ENCODE data around the gene LCN12.

Gene LCN12

DNA sequence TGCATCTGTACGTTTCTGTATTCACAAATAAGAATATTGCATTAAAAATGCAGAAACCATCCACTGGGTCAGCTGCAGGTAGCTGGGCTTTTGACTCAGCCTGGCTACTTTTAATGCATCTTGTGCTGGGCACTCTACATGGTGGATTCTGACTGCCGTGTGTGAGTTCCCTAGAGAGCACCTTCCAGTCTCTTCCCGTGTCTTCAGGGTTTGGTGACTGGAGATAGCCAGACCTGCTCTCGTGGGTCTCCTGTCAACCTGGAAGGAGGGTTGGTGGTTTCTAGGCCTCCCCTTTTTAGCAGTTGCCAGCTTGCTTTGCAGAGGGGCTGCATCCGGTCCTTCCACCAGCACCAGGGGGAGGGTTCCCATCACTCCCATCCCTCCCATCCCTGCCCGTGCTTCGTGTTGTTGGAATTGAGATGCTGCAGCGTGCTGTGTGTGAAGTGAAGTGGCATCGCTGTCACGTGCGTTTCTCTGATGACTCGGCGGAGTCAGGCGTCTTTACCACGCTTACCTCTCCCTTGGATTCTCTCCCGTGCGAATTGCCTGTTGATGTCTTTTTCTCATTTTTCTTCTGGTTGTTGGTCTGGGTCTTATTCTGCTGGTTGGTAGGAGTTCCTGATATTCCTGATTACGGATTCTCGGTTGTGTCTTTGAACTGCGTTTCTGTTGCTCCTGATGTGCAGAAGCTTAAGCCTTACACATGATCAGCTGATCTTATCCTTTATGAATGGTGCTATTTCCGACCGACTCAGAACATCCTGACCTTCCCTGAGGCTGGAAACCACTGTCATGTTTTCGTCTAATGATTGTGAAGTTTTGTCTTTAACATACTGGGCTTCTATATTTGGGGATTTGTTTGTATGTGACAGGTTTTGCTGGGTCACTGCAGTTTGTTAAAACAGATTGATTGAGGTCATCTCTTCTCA lies 24.5 kb upstream of the LCN12 start:
- DNase-seq (ENCODE audit: low spot score), result no peak

DNA sequence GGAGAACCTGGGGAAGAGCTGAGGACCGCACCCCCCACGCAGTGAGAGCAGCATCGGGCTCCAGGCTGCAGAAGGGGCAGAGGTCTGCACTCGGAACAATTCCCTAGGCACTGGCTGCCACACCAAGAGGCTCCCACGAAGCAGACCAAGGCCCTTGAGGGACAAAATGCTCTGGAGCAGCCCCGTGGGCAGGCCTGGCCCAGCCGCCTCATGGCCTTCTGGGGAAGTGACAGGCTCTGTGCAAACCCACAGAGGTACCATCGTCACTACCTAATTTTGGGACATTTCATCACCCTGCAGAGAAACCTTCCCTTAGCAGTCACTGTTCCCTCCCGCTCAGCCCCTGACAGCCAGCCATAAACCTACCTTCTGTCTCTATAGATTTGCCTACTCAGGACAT lies 23.5 kb upstream of the LCN12 start:
- no peak for DNase-seq (ENCODE audit: low spot score)

GRCh38 chr9:136930014-136930413 lies 22.1 kb upstream of the LCN12 start:
- no peak for DNase-seq (ENCODE audit: low spot score)

- no peak for DNase-seq (ENCODE audit: low spot score)
Observed at GRCh38 chr9:136931611-136932130, 20.4 kb upstream of the LCN12 start.

DNA sequence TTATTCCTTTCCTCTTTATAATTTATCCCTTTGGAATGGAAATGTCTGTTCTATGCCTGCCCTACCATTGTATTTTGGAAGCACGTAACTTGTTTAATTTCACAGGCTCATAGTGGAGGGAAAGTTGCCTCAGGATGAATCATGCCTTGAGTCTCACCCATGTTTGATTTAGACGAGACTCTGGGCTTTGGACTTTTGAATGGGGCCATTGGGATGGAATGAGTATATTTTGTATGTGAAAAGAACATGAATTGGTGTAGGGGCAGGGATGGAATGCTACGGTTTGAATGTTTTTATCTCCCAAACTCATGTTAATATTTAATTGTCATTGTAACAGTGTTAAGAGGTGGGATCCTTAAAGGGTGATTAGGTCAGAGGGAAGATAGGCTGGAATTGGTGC lies 17.8 kb upstream of the LCN12 start:
- DNase-seq (ENCODE audit: low spot score), result no peak

DNA sequence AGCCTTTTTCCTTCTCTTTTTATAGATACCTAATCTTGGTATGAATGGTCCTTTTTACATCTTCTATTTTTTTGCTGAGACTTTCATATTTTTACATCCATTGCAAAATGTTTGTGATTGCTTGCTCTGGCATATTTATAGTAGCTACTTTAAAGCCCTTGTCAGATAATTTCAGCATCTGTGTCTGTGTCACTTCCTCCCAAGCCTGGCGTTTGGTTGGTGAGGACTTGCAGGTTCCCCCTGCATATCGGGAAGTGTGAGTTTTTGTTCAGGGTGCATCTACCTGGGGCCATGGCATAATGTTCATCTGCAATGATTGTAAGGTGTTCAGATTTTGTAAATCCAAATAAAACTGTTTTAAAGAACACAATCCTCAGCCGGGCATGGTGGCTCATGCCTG lies 16.4 kb upstream of the LCN12 start:
- DNase-seq (ENCODE audit: low spot score), result no peak

GRCh38 chr9:136936645-136937170 lies 15.4 kb upstream of the LCN12 start:
- DNase-seq (ENCODE audit: low spot score), result no peak

GRCh38 chr9:136937186-136938001 lies 14.7 kb upstream of the LCN12 start:
- no peak for DNase-seq (ENCODE audit: low spot score)

DNA sequence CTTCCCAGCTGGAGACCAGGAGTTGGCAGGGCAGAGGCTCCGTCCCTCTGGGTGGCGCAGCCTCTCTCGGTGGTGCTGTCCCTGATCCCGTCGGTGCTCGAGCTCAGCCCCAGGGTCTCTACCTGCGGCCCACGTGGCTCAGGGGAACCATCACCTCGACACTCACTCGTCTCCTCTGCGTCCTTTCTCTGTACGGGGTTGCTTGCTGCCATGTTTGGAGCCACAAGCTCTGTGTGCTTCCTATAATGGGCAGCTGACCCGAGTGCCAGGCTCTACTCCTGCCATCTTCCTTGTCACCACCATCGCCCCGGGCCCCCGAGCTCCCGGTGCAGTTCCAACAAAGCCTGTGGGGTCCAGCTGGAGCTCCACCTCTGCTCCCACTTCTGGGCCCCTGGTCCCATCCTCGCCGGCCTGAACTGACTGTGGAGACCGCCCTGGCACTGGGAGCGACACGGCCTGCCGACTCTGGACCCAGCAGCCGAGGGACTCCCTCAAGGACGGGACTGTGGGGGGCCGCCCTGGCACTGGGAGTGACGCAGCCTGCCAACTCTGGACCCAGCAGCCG lies 12.6 kb upstream of the LCN12 start:
- DNase-seq (ENCODE audit: low spot score), result no peak

GRCh38 chr9:136939996-136940525 lies 12.0 kb upstream of the LCN12 start:
- DNase-seq (ENCODE audit: low spot score), result no peak

DNA sequence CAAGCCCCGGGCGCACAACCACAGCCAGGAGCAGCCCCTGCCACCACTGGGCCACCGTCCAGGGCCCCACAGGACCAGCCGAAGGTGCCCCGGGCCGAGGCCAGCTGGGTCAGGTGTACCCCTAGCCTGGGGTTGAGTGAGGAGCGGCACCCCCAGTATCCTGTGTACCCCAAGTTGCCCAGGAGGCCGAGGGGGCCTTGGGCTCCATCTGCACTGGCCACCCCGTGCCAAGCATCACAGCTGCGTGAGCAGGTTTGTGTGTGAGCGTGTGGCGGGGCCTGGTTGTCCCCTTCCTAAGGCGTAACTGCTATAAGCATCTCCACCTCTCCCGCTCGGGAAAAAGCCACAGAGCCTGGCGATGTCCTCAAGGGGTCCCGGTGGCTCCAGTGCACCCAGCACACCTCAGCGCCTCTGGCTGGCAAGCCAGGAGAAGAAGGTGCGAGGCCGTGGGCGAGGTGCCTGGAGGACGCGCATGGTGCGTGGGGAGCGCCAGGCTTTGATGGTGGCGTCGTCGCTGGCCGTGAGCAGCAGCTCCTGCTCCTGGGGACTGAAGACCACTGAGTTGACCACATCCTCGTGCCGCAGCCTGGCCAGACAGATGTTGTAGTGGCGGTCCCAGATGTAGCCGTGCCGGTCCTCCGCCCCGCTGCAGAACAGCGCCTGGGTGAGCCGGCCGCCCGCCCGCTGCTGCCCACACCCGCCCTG lies 11.4 kb upstream of the LCN12 start:
- DNase-seq (ENCODE audit: low spot score), result no peak

DNA sequence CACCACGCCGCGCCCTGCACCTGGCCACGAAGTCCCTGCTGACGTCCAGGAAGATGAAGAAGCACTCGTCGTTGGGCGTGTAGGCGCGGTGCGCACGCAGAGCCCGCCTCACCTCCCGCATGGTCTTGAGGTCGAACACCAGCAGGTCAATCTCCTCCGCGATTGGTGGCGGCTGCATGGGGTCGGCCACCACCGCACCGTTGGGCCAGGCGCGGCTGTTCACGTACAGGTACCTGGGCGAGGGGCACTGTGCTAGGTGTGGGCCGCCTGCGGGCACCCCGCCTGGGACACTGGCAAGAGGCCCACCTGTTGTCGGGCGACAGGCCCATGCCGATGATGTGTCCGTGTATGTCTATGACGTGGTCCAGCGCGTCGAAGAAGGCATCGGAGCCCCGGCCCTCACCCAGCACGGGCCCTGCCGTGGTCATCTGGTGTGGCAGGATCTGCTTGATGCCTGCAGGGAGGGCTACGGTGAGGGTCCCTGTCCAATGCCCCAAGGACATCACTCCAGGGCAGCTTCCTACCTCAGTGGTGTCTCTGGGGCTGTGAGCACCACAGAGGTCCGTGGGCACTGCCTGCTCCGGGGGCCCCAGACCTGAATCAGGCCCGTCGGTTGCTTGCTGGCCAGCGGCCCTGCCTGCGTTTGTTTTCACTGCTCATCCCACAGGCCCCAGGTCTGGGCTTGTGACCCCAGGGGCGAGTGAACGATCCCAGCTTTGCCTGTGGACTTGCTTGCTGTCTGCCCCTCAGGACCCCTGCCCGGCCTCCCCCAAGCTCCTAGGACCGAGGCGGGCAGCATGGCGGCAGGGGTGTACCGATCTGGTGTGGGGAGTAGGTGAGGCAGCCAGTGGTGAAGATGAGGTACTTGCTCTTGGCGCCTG lies 10.6 kb upstream of the LCN12 start:
- no peak for DNase-seq (ENCODE audit: low spot score)

DNA sequence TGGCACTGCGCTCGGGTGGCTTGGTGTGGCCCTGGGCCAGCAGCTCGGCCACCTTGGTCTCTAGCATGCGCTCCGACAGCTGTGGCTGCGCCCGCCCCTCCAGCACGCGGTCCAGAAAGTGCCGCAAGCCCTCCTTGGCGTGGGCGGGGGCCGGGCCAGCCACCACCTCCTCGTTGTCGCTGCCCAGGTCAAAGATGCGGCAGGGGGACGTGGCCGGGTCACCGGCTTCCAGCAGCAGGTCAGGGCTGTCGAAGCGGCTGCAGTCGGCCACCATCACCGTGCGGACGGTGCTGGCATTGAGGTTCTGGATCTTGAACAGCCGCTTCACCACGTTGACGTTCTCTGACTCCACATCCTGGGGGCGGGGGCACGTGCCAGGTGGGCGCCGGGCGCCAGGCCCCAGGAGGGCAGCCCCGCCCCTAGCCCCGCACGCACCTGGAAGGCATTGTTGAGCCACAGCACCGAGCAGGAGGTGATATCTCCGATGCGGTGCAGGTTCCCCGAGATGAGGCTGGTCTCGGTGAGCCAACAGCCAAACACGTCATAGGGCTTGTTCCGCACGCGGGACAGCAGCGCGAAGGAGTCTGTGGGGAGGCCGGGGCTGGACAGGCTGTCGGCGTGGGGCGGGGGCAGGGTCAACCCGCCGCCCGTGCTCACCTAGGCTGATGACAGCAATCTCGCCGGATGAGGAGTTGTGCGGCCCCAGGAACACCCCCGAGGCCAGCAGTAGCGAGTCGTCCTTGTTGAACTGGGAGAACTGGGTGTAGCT lies 9.8 kb upstream of the LCN12 start:
- DNase-seq (ENCODE audit: low spot score), result no peak

- no peak for DNase-seq (ENCODE audit: low spot score)
Observed at GRCh38 chr9:136942881-136943230, 9.2 kb upstream of the LCN12 start.

GRCh38 chr9:136943291-136944211 lies 8.5 kb upstream of the LCN12 start:
- no peak for DNase-seq (ENCODE audit: low spot score)

- DNase-seq (ENCODE audit: low spot score), result no peak
Observed at GRCh38 chr9:136944212-136944518, 7.9 kb upstream of the LCN12 start.

- DNase-seq (ENCODE audit: low spot score), result peak; percentile 99
Observed at GRCh38 chr9:136944519-136945332, 7.3 kb upstream of the LCN12 start, which contains the start of the genes C8G and FBXW5. TSS of gene C8G (plus strand) at chr9:136945243. CDS start at chr9:136945321, 78 bp downstream. TSS of gene FBXW5 (minus strand) at chr9:136944738. CDS start at chr9:136944083, 655 bp downstream.

Data from hematopoietic multipotent progenitor cell treated with erythropoietin and hydrocortisone succinate and interleukin-3 and kit ligand, for 17 days (in vitro differentiated cells).